OCI-LY7 (cell line): ENCODE results near the gene ELL2. TPM values are rescaled to one million over a fixed set of nuclear protein-coding genes. Genes with fewer than 3 reads are reported as not detected.

ENCODE experiments used
- BruUV-seq: library from RNA; stranded (reverse); fragments of 400-500 nt; replicated peaks from 2 replicates; lab custom pipeline; 2021; lab: Mats Ljungman, UMichigan
- CTCF ChIA-PET: fragments of 300-600 bp; sonication (Branson Sonifier 250); formaldehyde crosslinking; loops from one replicate; lab custom pipeline; 2022; ENCODE audit warnings: antibody characterized with exemption; ENCODE audit not compliant: unreplicated experiment; lab: Charles Lee
- POLR2A ChIA-PET: fragments of 300-600 bp; sonication (Branson Sonifier 250); formaldehyde crosslinking; loops from one replicate; lab custom pipeline; 2022; ENCODE audit warnings: antibody characterized with exemption; lab: Charles Lee
- DNase-seq: peaks from one replicate; pipeline ENCODE4 v3.0.0-alpha.2; 2015; ENCODE audit warnings: low spot score
- H2AFZ ChIP-seq: fragments of 200-600 bp; sonication (generic), shearing (Covaris generic); 2 replicates; pipeline ENCODE4 v1.6.1; 2014; ENCODE audit warnings: mild to moderate bottlenecking, antibody characterized with exemption, low read length, moderate library complexity
- H3K27ac ChIP-seq: fragments of 200-600 bp; sonication (generic); 2 replicates; pipeline ENCODE4 v1.5.1; 2014; ENCODE audit warnings: mixed run types, low read depth, mild to moderate bottlenecking, moderate library complexity, low read length, inconsistent platforms; ENCODE audit not compliant: poor library complexity, severe bottlenecking
- H3K36me3 ChIP-seq: fragments of 200-600 bp; sonication (generic); 2 replicates; pipeline ENCODE4 v1.6.1; 2014; ENCODE audit warnings: mild to moderate bottlenecking, antibody characterized with exemption, low read length, moderate library complexity, mixed read lengths; ENCODE audit not compliant: insufficient read depth
- H3K4me1 ChIP-seq: fragments of 200-600 bp; sonication (generic); 2 replicates; pipeline ENCODE4 v1.5.1; 2014; ENCODE audit warnings: mild to moderate bottlenecking, low read length; ENCODE audit not compliant: insufficient read depth, poor library complexity, severe bottlenecking
- H3K4me2 ChIP-seq: fragments of 200-600 bp; sonication (generic); 2 replicates; pipeline ENCODE4 v1.6.1; 2014; ENCODE audit warnings: mild to moderate bottlenecking, low read length
- H3K4me3 ChIP-seq: fragments of 200-600 bp; sonication (generic); 2 replicates; pipeline ENCODE4 v1.5.1; 2014; ENCODE audit warnings: mild to moderate bottlenecking, low read depth, low read length; ENCODE audit not compliant: poor library complexity, severe bottlenecking
- H3K79me2 ChIP-seq: fragments of 200-600 bp; sonication (generic); 2 replicates; pipeline ENCODE4 v1.6.1; 2016; ENCODE audit warnings: low read depth, mild to moderate bottlenecking, low read length, moderate library complexity, mixed read lengths; ENCODE audit not compliant: insufficient read depth
- H3K9me2 ChIP-seq: fragments of 200-600 bp; sonication (generic); 2 replicates; pipeline ENCODE4 v1.6.1; 2016; ENCODE audit warnings: mild to moderate bottlenecking, low read length, mixed read lengths; ENCODE audit not compliant: insufficient read depth
- H3K9me3 ChIP-seq: fragments of 200-600 bp; sonication (generic); 2 replicates; pipeline ENCODE4 v1.6.1; 2014; ENCODE audit warnings: mild to moderate bottlenecking, mixed run types, low read length, mixed read lengths
- H4K20me1 ChIP-seq: fragments of 200-600 bp; sonication (generic); 2 replicates; pipeline ENCODE4 v1.6.1; 2014; ENCODE audit warnings: mild to moderate bottlenecking, antibody characterized with exemption, low read length, moderate library complexity, mixed read lengths; ENCODE audit not compliant: insufficient read depth
- CTCF ChIP-seq: fragments of 200-600 bp; sonication (generic); conservative IDR thresholded peaks from 2 replicates; pipeline ENCODE4 v1.5.1; 2014; ENCODE audit warnings: mild to moderate bottlenecking, antibody characterized with exemption, low read length, moderate library complexity, mixed read lengths
- EZH2phosphoT487 ChIP-seq: fragments of 200-600 bp; sonication (generic); IDR thresholded peaks from 2 replicates; pipeline ENCODE4 v1.6.1; 2018; ENCODE audit warnings: low read depth, borderline replicate concordance, mild to moderate bottlenecking, mixed run types, antibody characterized with exemption, low read length, moderate library complexity, mixed read lengths
- intact Hi-C: fragments of 100-400 bp; cut with micrococcal nuclease; formaldehyde crosslinking; loops from one replicate; pipeline ENCODE4 v1.10.0; 2022; ENCODE audit not compliant: unreplicated experiment
- total RNA-seq, 2 experiments: library from RNA; depleted of rRNA in 1 of 2; stranded (reverse); fragments of >200 nt in 1 of 2; shearing (Covaris generic) in 1 of 2; gene quantifications; 2 replicates each; pipeline ENCODE4 v1.2.3, GENCODE V29; 2014 to 2022

ELL2 gene
- total RNA-seq, 2 experiments from 2014 or later = 0.98 to 4.7 TPM

GRCh38 chr5:95959051-95959887 is 2.4 kb downstream of the ELL2 start:
- ChIA-PET CTCF (no interaction called here), POLR2A (interaction anchor here (0.7 to 1.0 kb wide), 2 partner anchors 10 to 30 kb away, joined by 3 read pairs; no protein-coding TSS in a partner anchor)
- Histone ChIP-seq H2AFZ (no peak overlapping the region), H4K20me1 (no peaks in the 10 kb centered on the region), H3K9me2 (no peaks in the 10 kb centered on the region), H3K9me3 (no peaks in the 10 kb centered on the region), H3K79me2 (no peaks in the 10 kb centered on the region), H3K4me3 (no peak overlapping the region), H3K36me3 (no peaks in the 10 kb centered on the region), H3K27ac (no peak overlapping the region), H3K4me1 (peaks cover 5% of the 10 kb centered on the region), H3K4me2 (no peak overlapping the region)
- TF ChIP-seq CTCF (no peak), EZH2phosphoT487 (no peak)
- no peak for DNase-seq
- intact Hi-C loops = loop anchor here (10.0 kb wide), 1 partner anchor 174 kb away; no protein-coding TSS in a partner anchor
- no TSS peak for BruUV-seq

- Histone ChIP-seq H3K36me3 (no peaks in the 10 kb centered on the region), H3K9me3 (no peaks in the 10 kb centered on the region), H3K4me3 (no peak overlapping the region), H4K20me1 (no peaks in the 10 kb centered on the region), H3K4me1 (peaks cover 5% of the 10 kb centered on the region), H3K9me2 (no peaks in the 10 kb centered on the region), H3K4me2 (no peak overlapping the region), H2AFZ (no peak overlapping the region), H3K79me2 (no peaks in the 10 kb centered on the region), H3K27ac (no peak overlapping the region)
- POLR2A ChIA-PET = interaction anchor here (0.6 to 1.3 kb wide), 4 partner anchors 9 to 173 kb away, joined by 3 read pairs; no protein-coding TSS in a partner anchor
- BruUV-seq = no TSS peak
- intact Hi-C loops = loop anchor here (10.0 kb wide), 1 partner anchor 174 kb away; no protein-coding TSS in a partner anchor
- TF ChIP-seq CTCF = no peak
- no peak for TF ChIP-seq EZH2phosphoT487
- CTCF ChIA-PET = no interaction called here
- DNase-seq = no peak
Measured at GRCh38 chr5:95958310-95959014, 3.2 kb downstream of the ELL2 start.
